Embryonic facial prominence (tissue), 1 donor: ENCODE data around the gene FAM131C.
"Not testable (repeated sequence)": the region's sequence is repeated elsewhere in the genome, so short reads cannot be mapped to it uniquely, and the experiment has no call there.

ENCODE experiments used
- DNase-seq: peaks from one replicate; pipeline ENCODE4 v3.0.0-alpha.2; 2016; ENCODE audit errors: extremely low spot score

FAM131C gene, protein sequence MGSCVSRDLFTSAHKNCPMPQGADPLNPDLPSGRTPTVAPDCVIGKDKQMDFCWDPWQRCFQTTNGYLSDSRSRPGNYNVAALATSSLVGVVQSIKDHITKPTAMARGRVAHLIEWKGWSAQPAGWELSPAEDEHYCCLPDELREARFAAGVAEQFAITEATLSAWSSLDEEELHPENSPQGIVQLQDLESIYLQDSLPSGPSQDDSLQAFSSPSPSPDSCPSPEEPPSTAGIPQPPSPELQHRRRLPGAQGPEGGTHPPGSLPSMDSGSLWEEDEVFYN

DNA sequence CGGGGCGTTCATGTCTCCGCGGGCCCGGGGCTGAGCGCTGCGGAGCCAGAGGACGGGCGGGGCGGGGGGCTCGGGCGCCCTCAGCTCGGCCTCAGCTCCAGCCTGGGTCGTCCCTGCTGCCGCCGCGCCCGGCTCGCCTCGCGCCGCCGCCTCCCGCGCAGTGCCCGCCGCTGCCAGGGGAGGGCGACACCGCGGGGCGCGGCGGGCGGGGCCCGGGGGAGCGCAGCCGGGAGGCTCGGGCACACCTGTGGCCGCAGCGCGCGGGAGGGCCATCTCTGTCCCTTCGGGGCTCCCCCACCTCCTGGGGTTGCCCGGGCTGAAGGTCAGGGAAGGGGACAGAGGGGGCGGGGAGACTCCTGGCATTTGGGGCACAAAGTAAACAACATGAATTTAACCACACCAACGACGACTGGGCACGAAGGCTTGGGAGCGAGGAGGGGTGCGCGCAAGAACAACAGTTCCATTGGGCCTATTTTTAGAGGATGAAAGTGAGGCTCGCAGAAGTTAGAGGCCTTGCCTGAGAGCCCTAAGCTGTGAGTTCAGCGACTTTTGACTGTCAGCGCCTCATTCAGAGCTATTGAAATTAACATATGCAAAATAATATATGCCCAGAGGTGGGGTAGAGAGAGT is at the start of gene FAM131C:
TSS of gene FAM131C (minus strand) at position 162 of the 630 bp plus-strand sequence. CDS start 209 bp downstream, outside the sequence.
- DNase-seq, result no peak

DNA sequence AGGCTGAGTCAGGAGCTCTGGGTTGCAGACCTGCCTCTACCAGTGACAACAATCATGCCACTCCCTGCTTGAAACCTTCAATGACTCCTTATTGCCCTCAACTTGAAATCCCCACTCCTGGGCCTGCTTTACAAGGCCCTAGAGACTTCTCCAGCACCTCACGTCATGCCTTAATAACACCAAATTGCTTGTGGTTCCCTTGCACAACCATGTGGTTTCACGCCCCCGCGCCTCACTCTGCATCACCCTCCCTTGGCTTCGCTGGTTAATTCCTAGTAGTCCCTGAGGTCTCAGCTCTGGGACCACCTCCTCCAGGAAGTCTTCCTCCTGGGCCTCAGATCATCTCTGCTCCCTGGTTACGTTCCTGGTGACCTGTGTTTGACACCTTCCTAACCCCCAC is 49.5 kb upstream of the FAM131C start:
- DNase-seq, result no peak

DNA sequence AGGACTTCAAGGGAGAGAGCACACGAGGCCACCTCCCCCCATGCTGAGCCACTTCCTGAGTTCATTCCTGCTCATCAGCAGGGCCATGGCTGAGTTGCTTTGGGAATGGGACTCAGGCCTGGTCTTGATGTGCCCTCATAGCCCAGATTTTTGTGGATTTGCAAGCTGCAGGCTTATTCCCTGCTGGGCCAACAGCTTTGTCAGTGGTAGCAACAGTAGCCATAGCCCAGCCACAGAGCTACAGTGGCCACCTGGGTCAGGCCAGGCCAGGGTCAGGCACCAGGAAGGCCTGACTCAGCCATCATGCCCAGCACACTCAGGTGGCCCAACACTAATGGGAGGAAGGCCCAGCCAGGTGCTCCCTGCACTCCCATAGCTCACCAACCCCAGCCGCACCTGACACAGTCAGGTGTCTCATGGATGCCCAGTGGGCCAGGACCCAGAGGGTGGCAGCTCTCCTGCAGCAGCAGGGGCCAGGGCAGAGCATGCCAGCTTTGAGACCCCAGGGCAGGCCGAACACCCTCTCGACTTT is 49.0 kb upstream of the FAM131C start:
- no peak for DNase-seq

DNA sequence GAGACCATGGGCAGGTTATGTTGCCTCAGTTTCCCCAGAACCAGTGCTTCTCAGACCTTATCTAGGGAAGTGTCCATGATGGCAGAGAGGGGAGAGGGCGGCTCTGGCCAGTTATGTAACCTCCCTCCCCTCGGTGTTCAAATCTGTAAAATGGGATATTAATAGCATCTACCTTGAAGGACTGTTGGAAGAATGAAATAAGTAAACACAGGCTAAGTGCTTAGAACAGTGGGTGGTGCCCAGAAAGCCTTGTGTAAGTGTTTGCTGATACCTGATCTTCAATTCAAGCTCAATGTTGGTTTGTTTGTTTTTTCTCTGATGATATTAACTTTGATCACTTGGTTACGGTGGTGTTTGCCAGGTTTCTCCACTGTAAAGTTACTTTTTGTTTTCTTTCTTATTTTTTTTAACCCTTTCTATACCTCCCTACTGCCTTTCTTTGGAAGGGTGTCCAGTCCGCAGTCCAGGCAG is 47.5 kb upstream of the FAM131C start:
- DNase-seq, result no peak

DNA sequence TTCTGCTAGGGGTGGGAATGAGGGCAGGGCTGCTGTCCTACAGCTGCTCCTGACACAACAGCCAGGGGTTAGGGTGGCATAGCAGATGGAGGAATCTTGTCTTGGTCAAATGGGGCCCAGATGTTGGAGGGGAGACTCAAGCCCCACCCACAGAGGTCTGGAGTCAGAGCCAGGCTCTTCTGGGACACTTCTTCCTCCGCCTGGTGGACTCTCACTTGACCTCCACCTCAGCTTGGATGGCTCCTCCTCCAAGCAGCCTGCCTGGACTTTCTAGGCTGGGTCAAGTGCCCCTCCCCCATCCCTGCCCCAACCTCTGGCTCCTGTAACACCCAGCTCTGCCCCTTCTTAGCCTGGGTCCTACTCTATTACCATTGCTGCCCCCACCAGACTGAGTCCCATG is 47.0 kb upstream of the FAM131C start:
- DNase-seq, result no peak

DNA sequence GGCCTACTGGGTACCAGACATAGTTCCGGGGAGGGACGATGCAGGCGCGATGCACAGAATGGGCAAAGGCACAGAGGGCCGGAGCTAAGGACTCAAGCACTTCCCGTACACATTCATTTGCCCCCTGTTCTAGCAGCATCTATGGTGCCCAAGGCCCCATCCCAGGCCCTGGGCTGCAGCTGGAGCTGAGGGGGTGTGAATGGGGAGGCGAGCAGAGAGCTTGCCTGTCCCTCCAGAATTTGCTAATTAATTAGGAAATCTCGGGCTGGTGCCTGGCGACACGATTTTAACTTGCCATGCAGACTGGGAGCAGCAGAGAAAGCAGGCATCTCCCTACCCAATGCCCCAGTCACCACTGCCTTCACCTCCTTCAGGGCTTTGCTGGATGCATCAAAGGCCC is 46.5 kb upstream of the FAM131C start:
- DNase-seq, result no peak

DNA sequence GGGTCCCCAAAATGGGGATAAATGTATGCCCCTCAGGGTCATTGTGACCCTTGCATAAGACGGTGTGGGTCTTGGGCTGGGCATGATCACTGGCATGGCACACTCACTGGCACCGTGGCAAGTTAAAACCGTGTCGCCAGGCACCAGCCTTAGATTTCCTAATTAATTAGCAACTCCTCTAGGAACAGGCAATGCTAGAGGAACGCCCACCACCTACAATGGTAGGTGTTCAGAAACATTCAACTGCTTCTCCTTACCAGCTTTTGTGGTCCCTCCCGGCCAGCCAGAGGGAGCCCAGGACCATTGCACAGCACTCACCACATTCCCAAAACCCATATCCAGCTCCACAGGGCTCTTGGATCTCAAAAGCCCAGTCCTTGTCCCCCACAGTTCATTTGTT is 46.1 kb upstream of the FAM131C start:
- DNase-seq, result no peak

DNA sequence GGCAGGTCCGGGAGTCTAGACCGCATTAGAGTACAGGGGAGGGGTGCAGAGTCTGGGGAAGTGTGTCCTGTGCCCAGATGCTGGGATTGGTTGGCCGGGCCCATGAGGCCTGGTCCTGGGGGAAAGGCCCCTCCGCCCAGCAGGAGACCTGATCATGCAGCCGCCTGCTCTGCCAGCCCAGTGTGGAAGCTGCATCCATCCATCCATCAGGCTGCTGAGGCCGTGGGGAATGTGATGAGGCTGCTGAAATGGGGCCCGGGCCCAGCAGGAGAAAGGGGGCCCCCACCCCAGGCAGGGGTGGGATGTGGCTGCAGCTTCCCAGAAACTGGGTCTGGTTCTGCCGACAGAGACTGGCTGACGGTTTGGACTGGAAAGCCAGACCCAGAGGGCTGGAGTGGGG is 45.3 kb upstream of the FAM131C start:
- DNase-seq, result no peak

DNA sequence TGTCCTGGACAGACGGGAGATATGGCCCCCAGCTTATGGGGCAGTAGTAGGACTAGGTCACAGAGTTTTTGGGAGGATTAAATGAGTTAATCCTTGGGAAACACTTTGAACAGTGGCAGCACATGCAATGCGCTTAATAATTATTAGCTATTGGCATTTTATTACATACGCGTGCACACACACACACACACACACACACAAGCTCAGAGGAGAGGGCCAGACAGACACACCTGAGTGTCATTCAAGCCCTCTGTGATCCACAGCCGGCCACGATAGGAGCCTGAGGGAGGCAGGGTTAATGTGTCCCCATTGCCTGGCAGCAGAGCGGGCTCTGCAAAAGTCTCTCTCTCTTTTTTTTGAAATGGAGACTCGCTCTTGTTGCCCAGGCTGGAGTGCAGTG is 44.5 kb upstream of the FAM131C start:
- DNase-seq, result no peak

DNA sequence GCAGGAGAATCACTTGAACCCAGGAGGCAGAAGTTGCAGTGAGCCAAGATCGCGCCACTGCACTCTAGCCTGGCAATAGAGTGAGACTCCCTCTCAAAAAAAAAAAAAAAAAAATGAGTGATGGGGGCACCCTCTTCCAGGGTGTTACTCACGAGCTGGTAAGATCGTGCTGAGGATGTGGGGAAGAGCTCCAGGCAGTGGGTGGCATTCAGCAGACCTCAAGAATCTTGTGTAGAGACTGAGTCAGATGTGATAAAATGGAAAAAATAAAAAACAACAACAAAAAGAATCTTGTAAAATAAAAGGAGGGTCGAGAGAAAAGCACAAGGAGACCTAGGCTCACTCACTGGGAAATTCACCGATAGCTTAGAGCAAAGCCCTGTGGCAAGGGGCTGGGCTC is 43.9 kb upstream of the FAM131C start:
- DNase-seq, result no peak

DNA sequence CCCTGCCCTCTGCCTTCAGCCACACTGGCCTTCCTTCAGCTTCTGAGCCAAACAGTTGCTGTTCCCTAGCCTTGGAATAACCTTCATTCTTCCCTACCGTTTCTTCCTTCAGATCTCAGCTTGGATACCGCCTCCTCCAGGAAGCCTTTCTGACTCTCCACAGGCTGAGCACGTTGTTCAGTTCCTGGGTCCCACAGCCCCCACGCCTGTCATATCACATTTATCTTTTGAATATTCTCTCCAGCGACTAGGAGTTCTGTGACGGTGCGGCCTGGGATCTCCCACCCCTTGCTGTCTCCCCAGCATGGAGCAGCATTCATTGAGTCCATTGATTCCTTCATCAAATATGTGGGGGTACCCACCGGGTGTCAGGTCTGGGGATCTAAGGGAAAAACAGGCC is 43.2 kb upstream of the FAM131C start:
- DNase-seq, result no peak

DNA sequence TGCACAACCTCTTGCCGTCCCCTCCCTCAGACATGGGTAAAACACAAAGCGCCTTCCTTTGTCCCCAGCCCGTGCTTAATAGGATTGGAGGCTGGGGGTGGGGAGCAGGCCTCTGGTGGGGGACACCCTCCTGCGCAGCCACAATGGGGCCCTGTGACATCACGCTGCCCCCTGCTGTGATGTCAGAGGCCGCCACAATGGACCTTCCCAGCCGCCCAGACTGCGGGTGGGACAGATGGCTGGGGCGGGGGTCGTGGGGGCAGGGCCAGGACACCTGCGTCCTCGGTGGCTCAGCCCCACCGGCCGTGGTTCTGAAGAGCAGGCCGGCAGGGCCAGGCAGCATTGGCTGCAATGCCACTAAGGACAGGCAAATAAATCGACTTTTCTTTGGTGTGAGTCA is 42.6 kb upstream of the FAM131C start:
- DNase-seq, result no peak

DNA sequence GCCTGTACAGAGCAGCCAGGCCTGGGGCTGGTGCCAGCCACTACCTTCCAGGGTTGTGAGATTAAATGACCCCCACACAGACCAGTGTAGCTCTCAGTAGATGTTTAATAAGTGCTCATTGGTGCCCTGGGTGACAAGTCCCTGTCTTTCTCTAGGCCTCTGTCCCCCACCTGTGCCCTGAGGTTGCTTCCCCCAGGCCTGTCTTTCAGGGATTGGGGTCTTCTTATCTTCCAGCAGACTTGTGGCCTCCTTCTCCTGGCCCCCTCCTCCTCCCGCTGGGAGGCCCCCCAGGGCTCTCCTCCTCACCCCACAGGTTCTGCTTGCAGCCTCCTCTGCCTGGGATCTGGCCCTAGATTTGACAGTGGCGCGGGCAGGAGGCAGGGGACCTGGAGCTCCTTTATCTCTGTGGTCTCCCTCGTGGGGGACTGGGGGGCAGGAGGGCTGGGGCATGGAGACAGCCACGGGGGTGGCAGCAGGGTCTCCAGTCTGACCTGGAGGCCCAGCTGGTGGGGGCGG is 42.1 kb upstream of the FAM131C start:
- DNase-seq, result no peak

DNA sequence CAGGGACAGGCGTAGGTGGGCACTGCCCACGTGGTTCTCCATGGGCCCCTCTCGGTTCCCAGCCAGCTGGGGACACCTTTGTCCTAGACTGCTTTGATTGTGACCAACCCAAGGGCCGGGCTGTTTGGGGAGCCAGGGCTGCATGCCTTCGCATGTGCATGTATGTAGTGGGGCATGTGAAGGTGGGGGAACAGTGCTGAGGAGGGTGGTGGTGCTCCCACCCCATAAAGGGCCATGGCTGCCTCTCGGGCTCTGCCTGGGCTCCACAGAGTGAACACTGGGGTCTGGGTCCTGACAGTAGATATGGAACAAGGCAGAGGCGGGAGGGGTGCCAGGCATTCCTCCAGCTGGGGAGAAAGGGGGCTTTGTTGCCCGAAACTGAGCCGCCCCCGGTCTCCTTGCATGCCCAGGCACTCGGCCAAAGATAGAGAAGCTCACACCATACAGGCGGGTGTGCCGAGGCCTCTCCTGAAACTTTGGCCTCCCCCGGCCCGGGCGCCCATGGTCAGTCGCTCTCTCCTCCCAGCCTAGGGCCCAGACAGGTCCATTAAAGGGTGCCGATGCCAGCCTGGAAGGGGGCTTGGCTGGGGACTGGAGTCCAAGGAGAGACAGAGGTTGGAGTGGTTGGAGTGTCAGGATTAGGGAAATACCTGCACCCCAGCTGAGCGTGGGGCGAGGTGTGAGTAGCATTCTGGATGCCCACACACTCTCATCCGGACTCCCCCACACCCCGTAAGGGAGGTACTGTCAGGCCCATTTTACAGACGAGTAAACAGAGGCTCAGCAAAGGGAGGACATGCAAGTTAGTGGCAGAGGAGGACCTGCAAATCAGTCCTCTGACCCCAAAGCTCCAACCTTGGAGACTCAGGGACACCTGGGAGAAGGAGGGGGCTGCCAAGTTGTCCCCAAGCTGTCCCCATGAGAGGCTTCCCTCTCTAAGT is 41.3 kb upstream of the FAM131C start:
- DNase-seq, result no peak

DNA sequence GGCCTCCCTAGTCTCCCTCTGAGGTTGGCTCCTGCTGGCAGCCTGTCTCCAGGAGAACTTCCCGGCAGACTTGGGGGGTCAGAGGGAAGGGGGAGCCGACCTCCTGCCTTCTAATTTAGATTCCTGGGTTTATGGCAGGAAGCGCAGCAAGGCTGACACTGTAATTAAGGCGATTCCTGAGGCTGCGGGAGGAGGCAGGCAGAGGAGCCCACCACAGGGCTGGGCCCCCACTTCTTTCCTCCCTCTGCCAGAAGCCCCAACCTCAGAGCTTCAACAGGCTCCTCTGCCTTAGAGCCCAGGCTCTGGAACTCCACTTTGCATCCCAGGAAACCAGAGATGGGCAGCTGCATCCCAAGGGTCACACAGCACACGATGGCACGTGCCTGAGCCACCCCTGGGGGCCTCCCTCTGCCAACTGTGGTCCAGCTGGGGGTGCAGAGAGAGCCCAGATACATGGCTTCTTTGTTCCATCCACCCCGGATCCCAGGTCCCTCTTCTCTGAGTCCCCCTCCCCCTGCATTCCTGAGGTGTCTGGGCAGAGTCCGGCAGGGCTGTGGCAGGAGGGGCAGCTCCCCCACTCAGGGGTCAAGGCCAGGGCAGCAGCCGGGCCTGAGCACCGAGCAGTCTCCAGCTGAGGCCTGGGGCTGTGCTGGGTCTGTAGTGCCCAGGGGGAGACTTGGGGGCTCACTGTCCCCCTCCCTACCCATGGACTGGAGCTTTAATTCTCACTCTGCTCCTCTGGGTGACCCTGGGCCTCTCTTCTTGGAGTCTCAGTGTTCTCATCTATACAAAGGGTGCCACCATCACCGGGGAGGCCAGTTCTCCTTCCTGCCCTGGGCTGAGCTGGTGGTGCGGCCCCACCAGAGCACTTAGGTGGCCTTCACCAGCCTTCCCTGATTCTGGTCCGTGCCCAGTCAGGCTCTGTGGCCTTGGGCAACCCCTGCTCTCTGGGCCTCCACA is 39.4 kb upstream of the FAM131C start:
- no peak for DNase-seq

DNA sequence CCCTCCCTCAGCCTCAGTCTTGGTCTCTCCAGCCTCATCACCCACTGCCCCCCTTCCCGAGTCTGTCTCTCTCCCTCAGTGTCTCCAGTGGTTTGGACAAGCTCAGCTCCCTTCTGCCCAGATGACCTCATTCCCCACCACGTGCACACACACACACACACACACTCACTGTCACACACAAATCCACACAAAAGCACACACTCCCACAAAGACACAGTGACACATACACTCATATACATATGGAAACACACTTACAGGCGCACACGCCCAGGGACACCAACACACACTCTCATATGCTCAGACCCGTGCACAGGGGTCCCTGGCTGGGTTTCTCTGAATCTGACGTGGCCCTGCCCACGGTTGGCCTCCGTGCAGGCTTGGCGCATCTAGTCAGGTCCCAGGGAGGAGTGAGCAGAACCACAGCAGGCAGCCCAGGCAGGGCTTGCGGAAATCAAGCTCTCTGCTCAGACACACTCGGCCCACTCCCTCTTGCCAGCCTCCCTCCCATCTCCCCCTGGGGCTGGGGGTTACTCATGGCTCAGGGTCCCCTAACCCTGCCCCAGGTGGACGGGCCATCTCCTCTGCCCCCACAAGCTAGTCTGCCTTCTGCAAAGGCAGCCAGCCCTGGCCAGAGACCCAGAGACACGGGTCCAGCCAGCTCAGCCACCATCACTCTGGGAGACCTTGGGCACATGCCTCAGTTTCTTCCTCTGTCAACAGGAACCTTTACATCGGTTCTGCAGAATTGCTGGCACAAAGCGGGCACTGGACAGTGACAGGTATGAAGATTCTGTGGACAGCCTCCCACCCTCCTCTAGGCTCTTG is 38.5 kb upstream of the FAM131C start:
- DNase-seq, result no peak

DNA sequence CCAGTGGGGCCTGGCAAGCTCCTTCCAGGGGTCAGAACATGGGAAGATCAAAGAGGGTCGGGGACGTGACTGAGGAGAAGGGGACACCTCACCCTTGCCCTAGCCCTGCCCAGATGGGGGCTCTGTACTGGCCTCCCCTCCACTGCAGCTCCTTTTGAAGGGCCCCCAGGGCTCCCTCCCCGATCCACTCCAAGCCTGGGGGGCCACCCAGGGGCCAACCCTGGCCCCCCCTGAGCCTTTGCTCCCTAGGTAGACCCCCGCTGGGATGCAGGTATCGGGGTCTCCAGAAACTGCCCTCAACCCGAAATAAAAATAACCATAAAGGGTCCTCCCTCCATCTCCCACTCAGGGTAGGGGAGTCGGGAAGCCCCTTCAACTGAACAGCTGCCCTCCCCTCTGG is 37.4 kb upstream of the FAM131C start:
- no peak for DNase-seq

DNA sequence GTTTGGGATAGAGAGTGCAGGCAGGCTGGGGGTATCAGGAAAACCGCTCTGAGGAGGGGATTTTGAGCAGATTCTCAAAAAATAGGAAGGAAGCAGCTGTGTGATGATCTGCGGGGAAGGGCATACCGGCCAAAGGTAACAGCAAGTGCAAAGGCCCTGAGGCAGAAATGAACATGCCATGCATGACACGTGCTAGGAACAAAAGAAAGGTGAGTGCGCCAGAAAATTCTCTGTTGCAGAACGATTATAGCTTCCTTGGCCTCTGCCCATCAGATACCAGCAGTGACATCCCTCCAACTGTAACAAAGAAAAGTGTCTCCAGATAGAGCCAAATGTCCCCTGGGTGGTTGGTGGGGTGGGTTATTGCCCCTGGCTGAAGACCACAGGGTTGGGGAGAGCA is 37.0 kb upstream of the FAM131C start:
- DNase-seq, result no peak

DNA sequence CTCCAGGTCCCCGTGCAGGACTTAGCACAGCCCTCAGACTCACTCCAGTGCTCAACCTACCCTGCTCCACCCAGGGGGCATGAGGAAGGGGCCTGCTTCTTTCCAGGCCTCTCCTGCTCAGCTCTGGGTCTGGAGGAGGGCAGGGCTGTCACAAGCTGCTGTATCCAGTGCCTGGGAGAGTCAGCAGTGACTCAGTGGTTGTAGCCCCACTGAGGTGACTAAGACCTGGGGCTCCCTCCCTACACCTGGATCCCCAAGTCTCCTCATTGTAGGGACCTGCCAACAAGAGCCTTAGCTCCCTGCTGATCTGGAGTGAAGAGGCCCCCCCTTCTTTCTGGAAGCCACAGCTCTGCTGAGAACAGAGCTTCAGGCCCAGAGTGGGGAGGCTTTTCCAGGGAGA is 36.1 kb upstream of the FAM131C start:
- no peak for DNase-seq

DNA sequence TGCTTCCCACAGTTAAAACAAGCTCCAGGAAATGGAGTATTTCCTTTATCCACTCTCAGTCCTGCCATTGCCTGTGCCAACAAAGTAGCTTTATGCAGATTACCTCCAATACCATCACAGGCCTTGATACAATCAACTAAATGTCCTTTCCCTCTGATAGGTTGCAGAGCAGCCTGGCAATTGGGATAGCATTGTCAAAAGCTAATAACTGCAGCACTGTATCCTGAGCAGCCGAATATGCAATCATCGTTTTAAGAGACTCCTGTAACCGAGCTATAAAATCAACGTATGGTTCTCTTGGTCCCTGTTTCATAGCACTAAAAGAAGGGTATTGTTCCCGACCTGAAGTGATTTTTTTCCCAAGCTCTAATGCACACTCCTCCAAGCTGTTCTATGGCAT is 33.6 kb upstream of the FAM131C start:
- DNase-seq, result not testable (repeated sequence)
